Measurements from ENCODE around the gene ATOH8.

Gene ATOH8

GRCh38 chr2:85756822-85757435 lies 3.1 kb downstream of the ATOH8 start:
- DNase-seq: no peak

- DNase-seq: no peak
Measured at GRCh38 chr2:85757860-85758259, 4.1 kb downstream of the ATOH8 start.

DNA sequence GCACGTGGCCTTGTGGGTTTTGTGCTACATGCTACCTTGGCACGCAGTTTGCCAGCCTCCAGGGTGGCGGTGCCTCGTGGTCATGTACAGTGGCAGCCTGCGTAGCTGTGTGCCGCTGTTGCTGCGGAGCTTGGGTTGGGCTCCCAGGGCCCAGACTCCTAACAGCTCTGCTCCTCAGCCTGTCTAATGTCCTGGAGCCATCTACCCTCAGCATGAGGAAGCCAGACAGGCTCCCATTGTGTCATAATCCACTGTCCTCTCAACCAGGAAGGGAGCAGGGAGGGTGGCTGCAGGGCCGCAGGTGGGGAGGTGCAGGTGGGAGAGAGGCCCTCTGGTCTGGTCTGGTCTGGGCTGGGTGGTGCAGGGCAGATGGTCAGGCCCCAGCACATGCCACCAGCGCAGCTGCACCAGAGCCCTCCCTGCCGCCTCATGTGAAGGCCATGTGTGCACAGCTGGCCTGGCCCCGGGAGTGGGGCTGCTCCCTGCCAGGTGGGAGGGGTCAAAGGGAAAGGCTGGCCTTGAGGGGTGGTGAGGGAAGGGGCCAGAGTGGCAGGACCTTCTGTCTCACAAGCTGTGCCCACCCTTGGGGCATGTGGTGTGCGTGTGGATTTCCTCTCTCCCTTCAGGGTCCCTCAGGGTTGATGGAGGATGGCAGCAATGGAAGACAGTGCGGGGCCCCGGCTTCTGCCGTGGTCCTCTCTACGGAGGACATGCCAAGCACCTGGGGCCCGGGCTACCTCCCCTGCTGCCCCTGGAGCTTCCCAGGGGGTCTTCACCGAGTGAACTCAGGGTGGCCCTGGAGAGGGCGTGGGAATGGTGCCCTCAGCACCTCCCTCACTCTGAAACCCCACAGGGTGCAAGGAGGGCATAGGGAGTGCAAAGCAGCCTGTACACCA lies 4.8 kb downstream of the ATOH8 start:
- DNase-seq: no peak

DNA sequence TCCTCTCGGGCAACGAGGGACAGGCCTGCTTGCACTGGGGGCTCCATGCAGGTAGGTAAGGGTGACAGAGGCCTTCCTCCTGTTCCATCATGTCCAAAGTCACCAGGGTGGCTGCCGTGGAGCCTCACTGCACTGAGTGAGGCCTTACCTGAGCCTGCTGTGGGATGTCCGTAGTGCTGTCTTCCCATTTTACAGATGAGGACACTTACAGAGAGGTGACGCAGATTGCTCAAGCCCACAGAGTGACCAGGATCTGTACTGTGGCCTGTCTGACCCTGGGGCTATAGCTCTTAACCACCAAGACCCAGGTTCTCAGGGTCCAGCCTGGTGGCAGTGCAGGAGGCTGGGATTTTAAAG lies 5.4 kb downstream of the ATOH8 start:
- no peak for DNase-seq

DNA sequence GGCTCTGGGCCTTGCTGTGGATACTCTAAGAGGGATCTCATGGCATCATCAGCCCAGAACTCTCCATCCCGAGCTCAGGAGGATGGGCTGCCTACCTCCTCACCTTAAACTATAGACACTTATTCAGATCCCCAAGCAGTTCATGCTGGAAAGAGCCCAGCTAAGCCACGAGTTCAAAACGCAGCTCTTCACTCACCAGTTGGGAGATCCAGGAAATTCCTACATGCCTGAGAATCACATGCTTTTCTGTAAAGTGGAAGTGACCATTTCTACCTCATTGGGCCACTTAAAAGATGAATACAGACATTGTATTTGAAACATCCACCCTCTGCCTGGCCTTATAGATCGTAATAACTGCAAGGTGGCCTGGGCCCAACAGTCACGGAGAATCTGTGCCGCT lies 6.6 kb downstream of the ATOH8 start:
- DNase-seq: no peak

- no peak for DNase-seq
Measured at GRCh38 chr2:85760872-85761271, 7.1 kb downstream of the ATOH8 start.

DNA sequence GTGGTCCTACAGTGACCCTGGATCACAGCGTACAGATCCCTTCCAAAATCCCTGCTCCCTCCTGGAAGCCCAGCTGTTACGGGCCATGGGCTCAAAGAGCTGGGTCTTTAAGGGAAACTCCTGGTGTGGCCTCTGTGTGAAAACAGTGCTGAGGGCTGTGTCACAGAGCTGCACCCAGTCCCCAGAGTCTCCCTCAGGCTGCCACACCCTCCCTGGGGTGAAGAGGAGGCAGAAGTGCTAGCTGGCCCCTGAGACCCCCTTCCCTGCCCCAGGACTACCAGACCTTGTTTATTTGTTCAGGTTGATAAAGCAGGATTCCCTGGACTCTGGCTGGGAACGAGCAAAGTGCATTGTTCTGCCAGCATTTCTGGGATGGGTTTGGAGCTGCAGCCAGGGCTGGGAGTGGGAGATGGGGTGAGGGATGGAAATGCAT lies 7.7 kb downstream of the ATOH8 start:
- DNase-seq: no peak

GRCh38 chr2:85761946-85762345 lies 8.2 kb downstream of the ATOH8 start:
- no peak for DNase-seq

DNA sequence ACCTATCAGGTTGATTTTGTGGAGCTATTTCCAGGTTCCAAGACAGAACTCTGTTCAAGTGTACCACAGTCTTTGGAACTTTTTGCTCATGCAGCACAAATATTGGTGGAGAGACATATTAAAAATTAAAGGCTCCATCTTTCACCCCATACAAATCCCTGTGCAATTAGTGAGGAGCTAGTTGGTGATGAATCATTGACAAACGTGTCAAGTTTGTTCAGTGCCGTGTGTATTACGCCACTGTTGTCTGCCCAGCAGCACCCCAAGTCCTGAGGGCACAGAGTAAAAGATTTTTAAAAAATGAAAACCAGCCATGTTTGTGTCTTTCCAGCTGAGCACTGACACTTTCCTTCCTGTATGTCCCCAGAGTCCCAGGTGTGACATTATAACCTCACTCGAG lies 9.3 kb downstream of the ATOH8 start:
- DNase-seq: no peak

- no peak for DNase-seq
Measured at GRCh38 chr2:85763831-85764230, 10.0 kb downstream of the ATOH8 start.

- DNase-seq: no peak
Measured at GRCh38 chr2:85765081-85765731, 11.4 kb downstream of the ATOH8 start.

- DNase-seq: no peak
Measured at GRCh38 chr2:85766229-85766628, 12.4 kb downstream of the ATOH8 start.

DNA sequence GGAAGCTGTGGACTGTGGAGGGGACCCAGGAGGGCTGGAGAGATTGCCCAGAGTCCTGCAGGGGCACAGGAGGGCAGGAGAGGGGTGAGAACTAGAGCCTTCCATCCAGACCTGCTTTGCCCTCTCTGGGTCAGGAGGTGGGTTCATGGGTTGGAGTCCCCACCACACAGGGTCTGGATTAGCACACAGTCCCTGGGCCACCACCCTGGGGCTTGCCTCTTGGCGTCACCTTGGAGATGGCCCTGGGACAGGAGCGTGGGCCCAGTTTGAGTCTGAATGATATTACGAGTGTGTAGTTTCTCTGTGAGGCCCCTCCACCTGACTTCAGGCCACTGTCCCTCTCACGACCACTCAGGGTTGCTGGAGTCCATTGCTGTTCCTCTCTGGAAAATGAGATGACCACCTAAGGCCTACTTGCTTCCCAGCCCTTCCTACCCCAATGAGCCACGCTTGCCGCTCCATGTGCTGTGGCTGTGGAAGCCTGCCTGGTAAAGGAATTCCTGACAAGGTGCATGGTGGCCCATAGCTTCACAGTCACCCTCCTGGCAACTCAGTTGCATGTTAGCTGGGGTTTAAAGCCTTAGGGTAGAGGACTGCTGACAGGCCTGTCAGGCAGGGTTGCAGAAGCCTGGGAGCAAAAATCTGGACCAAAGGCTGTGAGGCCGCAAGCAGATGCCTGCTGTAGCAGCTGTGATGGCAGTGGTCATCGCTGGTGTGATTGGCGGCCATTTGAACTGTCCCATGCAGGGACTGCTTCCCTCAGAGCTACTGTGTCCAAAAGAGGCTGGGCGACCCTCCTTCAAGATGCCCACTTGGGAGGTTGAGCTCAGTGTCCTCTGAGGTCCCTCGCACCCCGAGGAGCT lies 14.2 kb downstream of the ATOH8 start:
- DNase-seq: no peak

- peak; percentile 81 for DNase-seq
Measured at GRCh38 chr2:85768713-85769112, 14.9 kb downstream of the ATOH8 start.

- DNase-seq: no peak
Measured at GRCh38 chr2:85769236-85769982, 15.6 kb downstream of the ATOH8 start.

DNA sequence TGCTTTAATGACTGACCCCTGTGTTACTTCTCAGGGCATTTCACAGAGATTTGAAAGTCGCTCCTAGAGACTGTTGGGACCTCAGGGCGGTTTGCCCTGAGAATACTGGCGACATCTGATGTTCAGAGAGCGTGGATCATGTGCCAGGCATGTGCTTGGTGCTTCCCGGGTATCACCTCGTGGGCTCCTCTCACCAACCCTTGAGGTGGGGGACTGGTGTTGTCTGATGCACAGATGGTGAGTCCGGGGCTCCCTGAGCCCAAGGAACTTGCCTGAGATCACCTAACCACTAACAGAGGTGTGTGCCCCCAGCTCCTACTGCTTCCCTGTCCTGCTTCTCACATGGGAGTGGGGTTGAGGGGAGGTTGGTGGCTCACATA lies 16.2 kb downstream of the ATOH8 start:
- DNase-seq: no peak

DNA sequence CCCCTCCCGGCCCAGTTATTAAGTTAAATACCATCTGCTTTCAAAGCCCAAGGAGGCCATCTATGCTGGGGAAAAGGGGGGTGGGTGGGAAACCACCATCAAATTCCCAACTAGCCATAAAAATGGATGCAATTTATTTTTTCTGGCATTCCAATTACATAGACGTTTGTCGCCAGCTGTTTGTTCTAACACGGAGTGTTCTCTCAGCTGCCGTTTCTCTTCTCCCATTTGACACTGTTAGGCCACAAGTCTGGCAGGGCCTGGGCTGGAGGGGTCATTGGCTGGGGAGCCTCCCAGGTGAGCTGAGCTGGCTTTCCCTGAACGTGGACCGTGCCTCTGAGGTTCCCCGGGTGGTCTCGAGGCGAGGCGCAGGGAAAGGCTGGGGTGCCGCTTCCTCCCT lies 16.6 kb downstream of the ATOH8 start:
- DNase-seq: no peak

- no peak for DNase-seq
Measured at GRCh38 chr2:85770786-85771409, 17.1 kb downstream of the ATOH8 start.

- DNase-seq: no peak
Measured at GRCh38 chr2:85771486-85771885, 17.7 kb downstream of the ATOH8 start.

DNA sequence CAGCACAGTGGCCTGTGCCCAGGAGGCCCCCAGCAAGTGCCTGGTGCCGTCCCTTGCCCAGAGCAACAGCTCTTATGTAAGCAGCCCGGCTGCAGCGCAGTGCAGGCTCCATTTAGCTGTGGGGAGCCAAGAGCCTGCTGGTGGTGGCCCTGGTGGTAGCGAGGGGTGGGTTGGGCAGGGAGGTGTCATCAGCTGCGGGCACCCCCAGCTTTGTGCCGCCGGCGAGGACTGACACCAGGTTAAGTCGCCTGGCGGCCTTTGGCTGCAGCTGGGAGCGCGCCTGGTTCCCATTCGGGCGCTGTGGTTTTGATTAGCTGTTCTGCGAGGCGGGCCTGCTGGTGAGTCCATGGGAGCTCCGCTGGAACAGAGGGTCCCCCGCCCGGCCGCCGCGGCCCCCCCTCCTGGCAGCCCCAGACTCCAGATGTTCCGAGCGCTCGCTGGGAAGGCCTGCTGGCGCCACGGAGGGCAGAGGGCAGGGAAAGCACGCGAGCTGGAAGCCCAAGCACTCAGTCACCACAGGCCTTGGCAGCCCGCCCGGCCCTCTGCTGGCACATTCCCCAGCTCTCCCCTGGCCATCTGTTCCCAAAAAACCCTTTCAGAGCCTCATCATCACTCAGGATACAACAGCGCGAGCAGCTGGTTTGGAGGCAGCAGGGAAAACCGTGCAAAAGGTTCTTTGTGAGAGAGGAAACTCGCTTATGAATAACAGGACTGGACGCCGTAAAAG lies 18.4 kb downstream of the ATOH8 start:
- peak; percentile 98 for DNase-seq

GRCh38 chr2:85772841-85773491 lies 19.2 kb downstream of the ATOH8 start:
- DNase-seq: no peak

Data from NCI-H226 (cell line).